ENCODE data around the gene CGB2. TPM values are rescaled to one million over a fixed set of nuclear protein-coding genes. Genes with fewer than 3 reads are reported as not detected.
"Not testable (repeated sequence)": the region's sequence is repeated elsewhere in the genome, so short reads cannot be mapped to it uniquely, and the experiment has no call there.

Gene CGB2
- total RNA-seq, 2 experiments from 2014 or later, result not detected

GRCh38 chr19:49020931-49021895 is 10.5 kb upstream of the CGB2 start:
- no peak for TF ChIP-seq EZH2phosphoT487 (IDR thresholded peaks at IDR 0.05; ENCODE audit: borderline replicate concordance, low read depth, low read length)
- no peak for TF ChIP-seq CTCF (conservative IDR thresholded peaks at IDR 0.05; ENCODE audit: low read length)
- peaks cover 3% of the 10 kb centered on the region for H3K36me3 ChIP-seq (ENCODE audit: insufficient read depth, low read length)
- H3K79me2 ChIP-seq (ENCODE audit: insufficient read depth, low read depth, low read length), result no peaks in the 10 kb centered on the region
- peak overlapping the region; percentile 1 for H3K27ac ChIP-seq (ENCODE audit: low read depth, low read length, poor library complexity, severe bottlenecking)
- H4K20me1 ChIP-seq (ENCODE audit: insufficient read depth, low read length), result no peaks in the 10 kb centered on the region
- no peaks in the 10 kb centered on the region for H3K9me2 ChIP-seq (ENCODE audit: insufficient read depth, low read length)
- peak overlapping the region; percentile 17 for H3K4me2 ChIP-seq (ENCODE audit: low read length)
- H2AFZ ChIP-seq (ENCODE audit: low read length), result peak overlapping the region; percentile 17; the same call in 1 of the 2 replicates
- DNase-seq (ENCODE audit: low spot score), result peak; percentile 54
- no TSS peak for BruUV-seq (replicated peaks)
- H3K9me3 ChIP-seq (ENCODE audit: low read length), result no peaks in the 10 kb centered on the region
- H3K4me1 ChIP-seq (ENCODE audit: insufficient read depth, low read length, poor library complexity, severe bottlenecking), result peaks cover 43% of the 10 kb centered on the region
- ChIA-PET CTCF (ENCODE audit: unreplicated experiment) (no interaction called here), POLR2A (interaction anchor here (1.6 kb wide), 1 partner anchor 28 kb away, joined by 5 read pairs; the partner anchor contains the start of genes GYS1 and RUVBL2)
- no peak overlapping the region for H3K4me3 ChIP-seq (ENCODE audit: low read depth, low read length, poor library complexity, severe bottlenecking)
- intact Hi-C loops (cut with micrococcal nuclease; ENCODE audit: unreplicated experiment), result no loop called here

GRCh38 chr19:49022116-49022515 is 9.6 kb upstream of the CGB2 start:
- ChIA-PET POLR2A (interaction anchor here (1.6 kb wide), 1 partner anchor 29 kb away, joined by 5 read pairs; the partner anchor contains the start of genes GYS1 and RUVBL2), CTCF (ENCODE audit: unreplicated experiment) (no interaction called here)
- Histone ChIP-seq H3K4me3 (ENCODE audit: low read depth, low read length, poor library complexity, severe bottlenecking) (no peak overlapping the region), H3K9me3 (ENCODE audit: low read length) (no peaks in the 10 kb centered on the region), H3K4me2 (ENCODE audit: low read length) (no peak overlapping the region), H3K36me3 (ENCODE audit: insufficient read depth, low read length) (no peaks in the 10 kb centered on the region), H3K9me2 (ENCODE audit: insufficient read depth, low read length) (no peaks in the 10 kb centered on the region), H2AFZ (ENCODE audit: low read length) (no peak overlapping the region), H3K4me1 (ENCODE audit: insufficient read depth, low read length, poor library complexity, severe bottlenecking) (peaks cover 42% of the 10 kb centered on the region), H3K27ac (ENCODE audit: low read depth, low read length, poor library complexity, severe bottlenecking) (no peak overlapping the region), H4K20me1 (ENCODE audit: insufficient read depth, low read length) (no peaks in the 10 kb centered on the region), H3K79me2 (ENCODE audit: insufficient read depth, low read depth, low read length) (no peaks in the 10 kb centered on the region)
- intact Hi-C loops (cut with micrococcal nuclease; ENCODE audit: unreplicated experiment), result no loop called here
- BruUV-seq (replicated peaks), result no TSS peak
- TF ChIP-seq CTCF (conservative IDR thresholded peaks at IDR 0.05; ENCODE audit: low read length), result no peak
- TF ChIP-seq EZH2phosphoT487 (IDR thresholded peaks at IDR 0.05; ENCODE audit: borderline replicate concordance, low read depth, low read length), result no peak
- no peak for DNase-seq (ENCODE audit: low spot score)

GRCh38 chr19:49024233-49024632 is 7.5 kb upstream of the CGB2 start, which contains the start of gene CGB3:
CGB3 (minus strand) TSS chr19:49024333; CDS start chr19:49023971, 362 bp downstream.
- H3K4me1 ChIP-seq (ENCODE audit: insufficient read depth, low read length, poor library complexity, severe bottlenecking), result peaks cover 22% of the 10 kb centered on the region
- DNase-seq (ENCODE audit: low spot score); BruUV-seq (replicated peaks); H4K20me1 ChIP-seq (ENCODE audit: insufficient read depth, low read length); H3K4me3 ChIP-seq (ENCODE audit: low read depth, low read length, poor library complexity, severe bottlenecking); POLR2A ChIA-PET; H3K36me3 ChIP-seq (ENCODE audit: insufficient read depth, low read length); H3K27ac ChIP-seq (ENCODE audit: low read depth, low read length, poor library complexity, severe bottlenecking); H3K4me2 ChIP-seq (ENCODE audit: low read length); H3K9me2 ChIP-seq (ENCODE audit: insufficient read depth, low read length); intact Hi-C loops (cut with micrococcal nuclease; ENCODE audit: unreplicated experiment); H3K9me3 ChIP-seq (ENCODE audit: low read length); H3K79me2 ChIP-seq (ENCODE audit: insufficient read depth, low read depth, low read length); H2AFZ ChIP-seq (ENCODE audit: low read length); CTCF ChIA-PET (ENCODE audit: unreplicated experiment): not testable (repeated sequence)

- H3K79me2 ChIP-seq (ENCODE audit: insufficient read depth, low read depth, low read length); CTCF ChIA-PET (ENCODE audit: unreplicated experiment); POLR2A ChIA-PET; intact Hi-C loops (cut with micrococcal nuclease; ENCODE audit: unreplicated experiment); H4K20me1 ChIP-seq (ENCODE audit: insufficient read depth, low read length); H3K36me3 ChIP-seq (ENCODE audit: insufficient read depth, low read length); H3K9me2 ChIP-seq (ENCODE audit: insufficient read depth, low read length); DNase-seq (ENCODE audit: low spot score); H3K9me3 ChIP-seq (ENCODE audit: low read length); H3K4me2 ChIP-seq (ENCODE audit: low read length); H2AFZ ChIP-seq (ENCODE audit: low read length); BruUV-seq (replicated peaks); H3K4me3 ChIP-seq (ENCODE audit: low read depth, low read length, poor library complexity, severe bottlenecking); H3K27ac ChIP-seq (ENCODE audit: low read depth, low read length, poor library complexity, severe bottlenecking): not testable (repeated sequence)
- H3K4me1 ChIP-seq (ENCODE audit: insufficient read depth, low read length, poor library complexity, severe bottlenecking), result peaks cover 16% of the 10 kb centered on the region
Measured at GRCh38 chr19:49025088-49025487, 6.6 kb upstream of the CGB2 start.

- H3K4me3 ChIP-seq (ENCODE audit: low read depth, low read length, poor library complexity, severe bottlenecking); BruUV-seq (replicated peaks); DNase-seq (ENCODE audit: low spot score); intact Hi-C loops (cut with micrococcal nuclease; ENCODE audit: unreplicated experiment); H2AFZ ChIP-seq (ENCODE audit: low read length); H3K27ac ChIP-seq (ENCODE audit: low read depth, low read length, poor library complexity, severe bottlenecking); H3K9me3 ChIP-seq (ENCODE audit: low read length); H4K20me1 ChIP-seq (ENCODE audit: insufficient read depth, low read length); H3K36me3 ChIP-seq (ENCODE audit: insufficient read depth, low read length); POLR2A ChIA-PET; H3K4me2 ChIP-seq (ENCODE audit: low read length); H3K79me2 ChIP-seq (ENCODE audit: insufficient read depth, low read depth, low read length); CTCF ChIA-PET (ENCODE audit: unreplicated experiment); H3K9me2 ChIP-seq (ENCODE audit: insufficient read depth, low read length): not testable (repeated sequence)
- H3K4me1 ChIP-seq (ENCODE audit: insufficient read depth, low read length, poor library complexity, severe bottlenecking), result peaks cover 11% of the 10 kb centered on the region
Measured at GRCh38 chr19:49025599-49025998, 6.1 kb upstream of the CGB2 start.

Measured in OCI-LY7 (cell line).